Posterior vena cava (tissue), 2 donors: ENCODE data around the gene AKR7A2. TPM values are rescaled to one million over a fixed set of nuclear protein-coding genes. Genes with fewer than 3 reads are reported as not detected.
A peak's percentile ranks its signal among the peaks of the same experiment; 100 is the strongest.

ENCODE experiments used
- DNase-seq: peaks from one replicate; pipeline ENCODE4 v3.0.0-alpha.2; 2020; ENCODE audit warnings: low spot score
- intact Hi-C, 2 donors: fragments of 100-400 bp; cut with DNase I; formaldehyde crosslinking; loops; one replicate each; pipeline versions ENCODE4 v1.14.1 to v1.14.2; 2022 to 2023
- total RNA-seq, 2 donors: library from RNA; stranded (reverse); fragmentation: NEBNext Ultra II Directional; extraction: Animal tissue kit (Norgen Biotek cat#: 25700); gene quantifications; one replicate each; pipeline ENCODE4 v1.2.1, GENCODE V29; 2021
- donor health status: DM: yes; HTN: yes; CAD: no.
- donor health status: DM: yes; HTN: yes; CAD: no.

Gene AKR7A2
- total RNA-seq, 2 donors from 2014 or later = 18.8 to 29.9 TPM

DNA sequence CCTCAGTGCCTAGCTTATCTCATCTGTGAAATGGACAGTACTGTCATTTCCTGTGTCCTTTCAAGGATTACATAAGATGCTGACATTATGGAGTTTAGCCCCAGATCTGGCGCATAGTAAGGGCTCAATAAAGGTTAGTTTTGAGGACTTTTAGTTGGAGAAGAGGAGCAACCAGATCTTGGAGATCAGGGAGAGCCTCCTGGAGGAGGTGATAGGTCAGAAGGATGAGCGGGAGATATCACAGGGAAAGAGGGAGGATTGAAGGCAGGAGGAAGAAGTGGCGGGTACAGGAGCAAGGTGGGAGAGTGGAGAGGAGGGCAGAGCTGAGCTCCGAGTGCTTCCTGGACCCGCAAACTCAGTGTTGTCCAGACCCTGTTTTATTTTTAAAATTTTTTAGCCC is 17.7 kb upstream of the AKR7A2 start:
- intact Hi-C loops = no loop called here
- DNase-seq = no peak

DNA sequence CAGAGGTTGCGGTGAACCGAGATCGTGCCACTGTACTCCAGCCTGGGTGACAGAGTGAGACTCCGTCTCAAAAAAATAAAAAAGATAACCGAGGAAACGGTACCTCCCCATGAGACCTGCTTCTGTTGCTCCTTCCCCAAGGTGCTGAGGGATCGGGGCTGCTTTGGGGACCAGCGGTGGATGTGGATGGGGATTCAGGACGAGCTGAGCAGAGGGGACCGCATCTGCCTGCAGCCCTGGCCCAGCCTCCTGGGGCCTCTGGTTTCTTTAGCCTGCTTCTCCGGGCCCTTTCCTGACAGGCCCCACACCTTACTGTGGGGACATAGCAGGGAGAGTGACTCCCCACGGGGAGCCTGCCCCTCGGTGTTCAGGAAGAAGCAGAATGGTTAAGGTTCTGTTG is 17.2 kb upstream of the AKR7A2 start:
- no peak for DNase-seq
- intact Hi-C loops = no loop called here

DNA sequence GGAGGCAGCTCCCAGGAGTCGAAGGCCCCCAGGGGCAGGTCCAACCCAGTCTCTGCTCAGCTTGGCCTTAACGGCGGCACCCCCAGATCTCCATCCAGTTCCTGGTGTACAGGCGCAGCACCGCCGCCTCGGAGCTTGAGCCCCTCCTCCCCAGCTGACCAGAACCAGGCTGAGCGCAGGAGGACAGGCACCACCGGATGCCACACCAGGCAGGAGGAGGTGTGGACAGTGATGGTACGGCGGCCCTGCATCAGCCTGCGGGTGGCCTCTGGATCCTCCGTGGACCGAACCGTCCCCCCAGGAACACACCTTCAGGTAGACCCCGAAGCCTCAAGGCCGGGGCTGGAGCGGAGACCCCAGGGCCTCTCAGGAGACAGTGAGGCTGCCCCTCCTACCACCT is 16.5 kb upstream of the AKR7A2 start:
- DNase-seq = no peak
- intact Hi-C loops = no loop called here

DNA sequence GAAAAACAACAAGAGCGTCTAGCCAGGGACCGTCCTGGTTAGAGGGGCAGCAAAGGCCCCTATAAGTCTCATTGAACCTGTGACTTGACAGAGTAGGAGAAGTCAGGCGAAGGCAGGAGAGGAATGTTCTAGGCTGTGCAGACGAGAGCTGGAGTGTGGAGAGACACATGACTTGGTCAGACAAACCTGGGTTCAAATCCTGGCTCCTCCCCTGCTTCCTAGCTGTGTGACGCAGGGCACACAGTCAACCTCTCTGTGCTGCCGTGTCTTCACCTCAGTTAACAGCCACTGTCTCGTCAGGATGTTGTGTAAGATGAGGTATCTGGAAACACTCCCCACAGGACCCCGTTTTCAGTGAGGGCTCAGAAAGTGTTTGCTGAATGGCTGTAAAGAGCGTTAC is 15.8 kb upstream of the AKR7A2 start:
- intact Hi-C loops = no loop called here
- DNase-seq = no peak

DNA sequence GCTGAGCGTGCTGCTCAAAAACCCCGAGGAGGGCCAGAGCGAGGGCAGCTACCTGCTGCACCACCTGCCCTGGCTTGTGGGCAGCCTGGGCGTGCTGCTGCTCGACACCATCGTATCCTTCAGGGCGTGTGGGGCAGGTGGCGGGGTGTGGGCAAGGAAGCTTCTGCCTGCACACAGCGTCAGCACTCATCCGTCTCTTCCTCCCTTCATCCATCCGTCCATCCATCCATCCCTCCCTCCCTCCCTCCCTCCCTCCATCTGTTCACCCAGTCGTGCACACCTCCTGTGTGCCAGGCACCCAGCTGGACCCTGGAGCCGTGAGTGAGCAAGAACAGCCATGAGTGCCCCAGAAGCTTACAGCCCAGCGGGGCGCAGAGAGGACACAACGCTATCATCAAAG is 15.4 kb upstream of the AKR7A2 start:
- no peak for DNase-seq
- intact Hi-C loops = no loop called here

DNA sequence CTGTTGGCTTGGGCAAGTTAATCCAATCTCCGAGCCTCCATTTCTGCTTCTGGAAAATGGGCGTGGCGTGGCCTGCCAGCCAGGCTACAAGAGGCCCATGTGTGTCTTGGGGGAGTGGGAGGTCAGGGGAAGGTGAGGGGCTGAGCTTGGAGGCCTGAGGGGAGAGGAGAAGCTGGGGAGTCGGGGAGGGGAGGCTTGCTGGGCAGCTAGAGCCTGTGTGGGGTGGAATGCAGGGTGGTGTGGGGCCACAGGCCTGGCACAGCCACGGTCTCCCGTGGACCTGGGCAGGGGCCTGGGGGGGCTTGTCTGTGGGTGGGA is 14.8 kb upstream of the AKR7A2 start:
- DNase-seq = no peak
- intact Hi-C loops = no loop called here

DNA sequence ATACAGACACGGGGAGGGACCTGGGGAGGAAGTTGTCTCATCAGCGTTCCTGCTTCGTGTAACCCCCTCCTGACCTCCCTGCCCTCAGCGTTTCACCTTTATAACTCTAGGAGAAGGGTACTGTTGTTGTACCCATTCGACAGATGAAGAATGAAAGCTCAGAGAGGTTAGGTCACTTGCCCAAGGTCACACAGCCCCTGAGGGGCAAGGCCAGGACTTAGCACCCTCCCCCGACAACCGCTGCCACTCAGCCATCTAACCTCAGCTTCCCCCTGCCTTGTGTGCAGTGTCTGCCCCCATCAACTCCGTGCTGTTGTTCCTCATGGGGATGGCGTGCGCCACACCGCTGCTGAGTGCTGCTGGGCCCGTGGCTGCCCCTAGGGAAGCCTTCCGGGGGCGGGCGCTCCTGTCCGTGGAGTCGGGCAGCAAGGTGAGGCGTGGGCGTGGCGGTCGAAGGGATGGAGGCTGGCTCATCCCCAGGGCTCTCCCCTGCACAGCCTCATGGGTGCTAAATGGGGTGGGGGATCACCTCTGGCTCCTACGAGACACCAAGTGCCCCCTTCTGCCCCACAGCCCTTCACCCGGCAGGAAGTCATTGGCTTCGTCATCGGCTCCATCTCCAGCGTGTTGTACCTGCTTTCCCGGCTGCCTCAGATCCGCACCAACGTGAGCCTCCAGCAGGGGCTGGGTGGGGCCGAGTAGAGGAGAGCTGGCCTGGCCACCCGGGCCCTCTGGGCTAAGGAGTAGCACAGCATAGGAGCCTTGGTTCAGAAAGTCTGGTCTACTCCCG is 14.2 kb upstream of the AKR7A2 start:
- intact Hi-C loops = no loop called here
- no peak for DNase-seq

DNA sequence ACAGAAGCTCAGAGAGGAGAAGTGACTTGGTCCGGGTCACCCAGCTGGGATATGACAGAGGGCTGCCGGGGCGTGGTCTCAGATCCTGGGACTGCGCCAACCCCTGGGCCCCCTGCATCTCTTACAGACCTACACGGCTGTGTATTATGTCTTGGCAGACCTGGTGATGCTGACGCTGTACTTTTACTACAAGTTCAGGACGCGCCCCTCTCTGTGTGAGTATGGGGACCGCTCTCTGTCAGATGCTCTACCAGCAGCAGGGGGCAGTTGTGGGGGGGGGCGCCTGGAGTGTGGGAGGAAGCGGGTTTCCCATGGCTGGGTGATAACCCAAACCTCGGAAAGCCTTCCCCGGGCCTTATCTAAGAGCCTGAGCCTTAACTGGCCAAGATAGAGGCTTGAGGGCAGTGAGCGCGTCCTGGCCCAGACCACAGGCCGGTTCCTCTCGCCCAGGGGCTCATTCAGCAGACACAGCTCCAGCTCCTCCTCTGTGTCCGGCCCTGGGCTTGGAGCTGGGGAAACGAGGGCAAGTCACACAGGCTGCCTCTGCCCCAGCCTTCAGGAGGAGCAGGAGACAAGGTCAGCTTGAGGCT is 13.5 kb upstream of the AKR7A2 start:
- DNase-seq = no peak
- intact Hi-C loops = no loop called here

DNA sequence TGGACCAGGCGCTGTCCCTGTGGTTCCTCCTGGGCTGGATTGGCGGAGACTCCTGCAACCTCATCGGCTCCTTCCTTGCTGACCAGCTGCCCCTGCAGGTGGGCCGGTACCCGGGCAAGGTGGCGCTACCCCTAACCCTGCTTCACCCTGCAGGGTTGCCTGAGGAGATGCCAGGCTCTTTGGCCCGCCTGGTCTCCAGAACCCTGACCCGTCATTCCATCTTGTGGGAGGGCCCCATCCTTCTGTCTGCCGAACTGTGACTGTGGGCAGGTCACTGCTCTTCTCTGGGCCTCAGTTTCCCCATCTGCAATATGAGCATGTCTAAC is 12.7 kb upstream of the AKR7A2 start:
- intact Hi-C loops = no loop called here
- DNase-seq = no peak

DNA sequence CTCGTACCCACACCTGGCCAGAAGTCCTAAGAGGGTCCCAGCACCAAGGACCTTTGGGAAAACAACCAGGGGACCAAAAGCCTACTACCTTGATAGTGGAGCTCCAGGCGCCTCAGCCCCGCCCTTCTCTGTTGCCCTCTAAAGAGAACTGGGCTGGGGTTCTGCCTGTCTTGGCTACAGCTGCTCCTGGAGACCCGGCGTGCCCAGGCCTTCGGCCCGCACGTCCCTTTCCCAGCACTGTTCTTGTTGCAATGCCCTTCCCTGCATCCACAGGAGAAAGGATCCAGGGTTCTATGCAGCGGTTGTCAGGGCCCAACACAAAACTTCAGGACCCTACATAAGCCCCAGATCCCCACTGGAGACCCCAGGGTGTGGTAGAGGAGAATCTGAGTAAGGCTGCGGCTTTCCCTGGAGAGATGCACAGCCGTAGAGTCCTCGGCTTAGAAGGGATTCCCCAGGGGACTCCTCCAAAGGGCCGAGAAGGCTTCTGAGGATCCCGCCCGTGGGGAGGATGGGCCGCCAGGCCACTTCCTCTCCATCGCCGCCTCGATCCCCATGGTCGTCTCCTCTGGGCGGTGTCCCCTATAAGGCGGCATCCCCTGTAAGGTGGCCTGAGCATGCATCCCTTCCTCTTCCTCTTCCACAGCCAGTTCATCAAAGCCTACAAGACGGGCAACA is 12.2 kb upstream of the AKR7A2 start:
- no peak for DNase-seq
- intact Hi-C loops = no loop called here

DNA sequence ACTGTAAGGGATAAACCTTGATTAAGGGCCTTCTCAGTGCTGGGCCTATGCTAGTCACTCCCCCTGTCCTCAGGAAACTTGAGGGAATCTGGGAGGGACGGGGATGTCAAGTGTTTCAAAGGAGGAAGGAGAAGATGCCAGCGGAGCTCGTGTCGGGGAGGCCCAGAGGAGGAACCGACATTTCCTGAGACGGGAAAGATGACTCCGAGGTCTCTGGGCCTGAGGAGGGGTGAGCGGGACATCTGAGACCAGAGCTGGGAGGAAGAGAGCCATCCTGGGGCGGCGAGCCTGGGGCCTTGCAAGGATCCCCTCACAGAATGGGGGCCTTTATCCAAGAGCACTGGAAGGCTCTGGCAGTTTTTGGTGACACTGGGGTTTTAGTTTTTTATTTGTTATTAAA is 10.5 kb upstream of the AKR7A2 start:
- intact Hi-C loops = no loop called here
- DNase-seq = no peak

DNA sequence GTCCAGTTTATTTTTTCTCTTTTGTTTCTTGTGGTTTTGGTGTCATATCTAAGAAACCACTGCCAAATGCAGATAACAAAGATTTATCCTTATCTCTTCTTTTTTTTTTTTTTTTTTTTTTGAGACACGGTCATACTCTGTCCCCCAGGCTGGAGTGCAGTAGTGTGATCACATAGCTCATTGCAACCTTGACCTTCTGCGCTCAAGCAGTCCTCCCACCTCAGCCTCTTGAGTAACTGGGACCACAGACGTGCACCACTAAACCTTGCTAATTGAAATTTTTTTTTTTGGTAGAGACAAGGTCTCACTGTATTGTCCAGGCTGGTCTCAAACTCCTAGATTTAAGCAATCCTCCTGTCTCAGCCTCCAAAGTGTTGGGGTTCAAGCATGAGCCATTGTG is 9.1 kb upstream of the AKR7A2 start:
- intact Hi-C loops = no loop called here
- no peak for DNase-seq

DNA sequence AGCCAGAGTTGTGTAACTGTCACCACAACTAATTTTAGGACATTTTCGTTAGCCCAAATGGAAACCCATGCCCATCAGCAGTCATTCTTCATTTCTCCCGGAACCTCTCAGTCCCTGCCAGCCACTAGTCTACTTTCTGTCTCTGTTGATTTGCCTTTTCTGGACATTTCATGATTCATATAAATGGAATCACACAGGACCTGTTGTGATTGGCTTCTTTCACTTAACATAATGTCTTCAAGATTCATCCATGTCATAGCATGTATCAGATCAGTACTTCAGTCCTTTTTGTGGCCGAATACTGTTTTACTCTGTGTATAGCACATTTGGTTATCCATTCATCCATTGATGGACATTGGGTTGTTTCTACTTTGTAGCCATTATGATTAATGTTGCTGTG is 7.3 kb upstream of the AKR7A2 start:
- DNase-seq = no peak
- intact Hi-C loops = no loop called here

DNA sequence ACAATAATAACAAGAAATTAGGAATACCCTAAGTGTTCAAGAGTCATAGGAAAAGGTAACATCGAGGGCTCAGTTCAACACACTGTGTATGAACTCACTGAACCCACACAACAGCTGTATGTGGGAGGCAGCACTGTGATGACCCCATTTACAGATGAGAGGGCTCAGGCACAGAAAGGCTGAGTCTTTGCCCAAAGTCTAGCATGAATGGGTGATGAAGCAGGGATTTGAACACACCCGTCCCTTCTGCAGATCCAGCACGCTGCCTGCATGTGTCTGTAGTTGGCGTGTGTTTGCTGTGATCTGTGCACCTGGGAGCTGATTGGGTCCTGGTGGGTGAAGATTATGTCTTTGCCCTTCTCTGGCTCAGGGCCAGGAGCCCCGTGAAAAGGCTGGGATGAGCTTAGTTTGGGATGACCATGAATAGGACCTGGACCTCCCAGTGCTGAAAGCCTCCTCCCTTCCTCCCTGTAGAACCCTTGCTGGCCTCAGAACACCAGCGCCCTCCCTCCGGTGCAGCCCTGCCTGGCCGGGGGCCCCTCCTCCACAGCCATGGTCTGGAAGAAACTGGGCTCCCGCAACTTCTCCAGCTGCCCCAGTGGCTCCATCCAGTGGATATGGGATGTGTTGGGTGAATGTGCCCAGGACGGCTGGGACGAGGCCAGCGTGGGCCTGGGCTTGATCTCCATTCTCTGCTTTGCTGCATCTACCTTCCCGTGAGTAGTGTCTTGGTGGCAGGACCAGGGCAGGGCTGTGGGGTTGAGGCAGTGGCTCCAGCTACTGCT is 5.4 kb upstream of the AKR7A2 start:
- intact Hi-C loops = no loop called here
- DNase-seq = peak; percentile 71

DNA sequence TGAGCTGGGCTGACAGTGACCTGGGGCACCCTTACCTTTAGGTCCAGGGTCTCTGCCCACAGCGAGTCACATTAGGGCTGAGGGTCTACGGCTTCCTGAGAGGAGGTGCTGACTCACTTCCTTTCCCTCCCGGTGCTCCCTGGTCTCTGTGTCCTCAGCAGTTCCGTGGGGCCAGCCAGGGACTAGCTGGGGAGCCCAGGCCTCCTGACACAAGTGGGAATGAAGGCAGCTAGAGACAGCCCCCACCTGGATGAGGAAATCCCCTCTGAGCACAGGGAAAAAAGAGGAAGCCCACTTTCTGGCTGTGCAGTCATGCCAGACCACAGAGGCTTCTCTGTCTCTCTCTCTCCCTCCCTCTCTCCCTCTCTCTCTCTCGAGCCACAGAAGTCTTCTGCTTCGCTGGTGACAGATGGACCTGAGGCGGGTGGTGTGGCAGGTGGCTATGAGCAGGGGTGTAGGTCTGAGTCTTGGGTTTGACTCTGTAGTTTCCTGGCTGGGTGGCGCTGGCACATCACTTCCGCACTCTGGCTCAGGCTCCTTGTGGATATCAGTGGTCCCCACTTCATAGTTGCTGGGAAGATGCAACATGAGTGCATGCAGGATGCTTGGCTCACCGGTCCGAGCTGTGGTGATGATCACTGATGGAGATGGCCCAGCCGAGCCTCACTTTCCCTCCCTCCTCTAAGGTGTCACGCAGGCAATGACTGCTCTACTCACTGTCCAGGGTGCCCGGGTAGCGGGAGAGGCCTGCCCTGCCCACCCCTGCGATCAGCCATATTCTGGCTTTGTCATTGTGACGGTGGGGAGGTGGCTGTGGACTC is 3.6 kb upstream of the AKR7A2 start:
- intact Hi-C loops = no loop called here
- peak; percentile 65 for DNase-seq

DNA sequence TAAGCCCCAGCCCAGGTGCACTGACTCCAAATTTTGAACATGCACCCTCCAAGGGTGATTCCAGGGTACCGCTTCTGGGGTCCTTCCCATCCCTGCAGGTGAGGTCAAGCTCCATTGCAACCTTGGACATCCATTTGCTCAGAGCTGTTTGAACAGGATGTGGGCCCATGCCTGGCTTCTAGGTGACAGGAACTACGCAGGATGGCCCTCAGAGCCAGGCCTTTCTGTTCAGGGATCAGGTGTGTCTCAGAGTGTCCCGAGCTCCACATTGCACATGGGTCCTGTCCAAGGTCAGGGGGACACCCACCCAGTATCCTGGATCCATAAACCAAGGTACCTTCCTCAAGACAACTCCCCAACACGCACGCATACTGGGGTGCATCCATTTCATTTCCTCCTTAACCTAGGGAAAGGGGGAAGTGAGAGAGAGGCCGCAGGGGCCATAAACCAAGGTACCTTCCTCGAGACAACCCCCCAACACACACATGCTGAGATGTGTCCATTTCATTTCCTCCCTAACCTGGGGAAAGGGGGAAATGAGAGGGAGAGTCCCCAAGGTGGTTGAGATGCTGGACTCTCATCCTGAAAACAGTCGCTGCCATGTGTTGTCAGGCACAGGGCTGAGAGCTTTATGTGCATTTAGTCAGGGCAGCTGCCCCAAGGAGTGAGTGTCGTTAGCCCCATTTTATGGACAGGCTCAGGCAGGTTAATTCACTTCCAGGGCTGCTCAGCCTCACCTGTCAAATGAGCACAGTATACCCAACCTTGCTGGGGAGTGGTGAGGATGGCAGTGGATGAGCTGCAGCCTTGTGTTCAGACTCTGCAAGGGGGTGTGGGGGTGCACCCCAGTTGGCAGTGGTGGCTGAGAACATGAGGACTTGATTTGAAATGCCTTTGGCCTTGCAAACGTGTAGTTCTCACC is 2.3 kb upstream of the AKR7A2 start:
- intact Hi-C loops = no loop called here
- DNase-seq = peak; percentile 45

DNA sequence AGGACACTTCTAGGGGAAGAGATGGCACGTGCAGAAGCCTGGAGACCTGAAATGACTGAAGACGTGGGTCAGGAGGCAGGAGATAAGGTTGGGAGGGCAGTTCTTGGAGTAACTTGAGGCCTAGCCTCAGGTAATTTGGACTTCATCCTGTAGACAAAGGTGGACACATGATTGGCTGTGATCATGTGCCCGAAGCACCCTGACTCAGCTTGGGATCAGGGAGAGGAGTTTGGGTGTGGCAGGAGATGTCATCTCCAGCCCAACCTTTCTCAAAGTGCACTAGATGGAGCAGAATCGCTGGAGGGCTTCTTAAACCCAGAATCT is 1.7 kb upstream of the AKR7A2 start:
- DNase-seq = peak; percentile 23

DNA sequence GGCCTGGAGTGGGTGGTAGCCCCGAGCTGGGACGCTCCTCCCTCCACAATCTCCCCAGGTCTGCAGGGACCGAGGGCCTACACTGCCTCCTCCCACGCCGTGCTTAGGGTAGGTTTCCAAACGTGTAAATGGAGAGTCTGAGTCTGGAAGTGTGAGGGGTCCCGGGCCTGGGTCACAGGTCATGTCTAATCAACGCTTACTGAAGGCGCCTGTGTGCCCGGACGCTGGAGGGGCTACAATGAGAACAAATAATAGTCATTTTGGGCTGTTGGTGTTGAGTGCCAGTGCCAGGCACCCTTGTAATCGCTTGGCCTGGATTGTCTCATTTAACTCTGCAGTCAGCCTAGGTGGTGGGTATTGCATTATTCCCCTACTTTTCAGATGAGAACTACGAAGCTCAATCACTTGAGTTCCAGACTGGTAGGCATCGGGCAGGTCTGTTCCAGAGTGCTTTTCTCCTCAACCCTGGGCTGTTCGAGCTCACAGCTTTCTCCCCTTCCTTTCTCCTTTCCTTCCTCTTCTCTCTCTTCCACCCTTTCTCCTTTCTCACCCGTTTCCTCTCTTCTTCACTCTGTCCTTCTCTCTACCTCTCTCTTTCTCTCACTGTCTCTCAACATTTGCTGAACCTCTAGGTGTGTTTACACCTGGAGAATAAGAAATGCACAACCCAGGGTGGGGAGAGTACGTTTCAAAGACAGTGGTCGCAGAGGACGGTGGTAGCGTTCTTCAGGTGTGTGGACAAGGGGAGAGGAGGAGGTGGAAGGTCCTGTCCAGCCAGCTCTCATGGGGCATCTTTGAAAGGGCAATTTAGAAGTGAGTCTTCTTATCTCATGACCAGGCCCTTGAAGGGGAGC is 1.1 kb upstream of the AKR7A2 start:
- DNase-seq = no peak
- intact Hi-C loops = no loop called here

More for the DNA sequence above, 1.7 kb upstream of the AKR7A2 start:
- intact Hi-C loops = no loop called here
